NCI-H1105 (cell line): ENCODE measurements around the gene CFAP65.

Experiments
- DNase-seq: peaks from one replicate; lab custom pipeline; 2025; lab: John Stamatoyannopoulos, UW

CFAP65 gene

DNA sequence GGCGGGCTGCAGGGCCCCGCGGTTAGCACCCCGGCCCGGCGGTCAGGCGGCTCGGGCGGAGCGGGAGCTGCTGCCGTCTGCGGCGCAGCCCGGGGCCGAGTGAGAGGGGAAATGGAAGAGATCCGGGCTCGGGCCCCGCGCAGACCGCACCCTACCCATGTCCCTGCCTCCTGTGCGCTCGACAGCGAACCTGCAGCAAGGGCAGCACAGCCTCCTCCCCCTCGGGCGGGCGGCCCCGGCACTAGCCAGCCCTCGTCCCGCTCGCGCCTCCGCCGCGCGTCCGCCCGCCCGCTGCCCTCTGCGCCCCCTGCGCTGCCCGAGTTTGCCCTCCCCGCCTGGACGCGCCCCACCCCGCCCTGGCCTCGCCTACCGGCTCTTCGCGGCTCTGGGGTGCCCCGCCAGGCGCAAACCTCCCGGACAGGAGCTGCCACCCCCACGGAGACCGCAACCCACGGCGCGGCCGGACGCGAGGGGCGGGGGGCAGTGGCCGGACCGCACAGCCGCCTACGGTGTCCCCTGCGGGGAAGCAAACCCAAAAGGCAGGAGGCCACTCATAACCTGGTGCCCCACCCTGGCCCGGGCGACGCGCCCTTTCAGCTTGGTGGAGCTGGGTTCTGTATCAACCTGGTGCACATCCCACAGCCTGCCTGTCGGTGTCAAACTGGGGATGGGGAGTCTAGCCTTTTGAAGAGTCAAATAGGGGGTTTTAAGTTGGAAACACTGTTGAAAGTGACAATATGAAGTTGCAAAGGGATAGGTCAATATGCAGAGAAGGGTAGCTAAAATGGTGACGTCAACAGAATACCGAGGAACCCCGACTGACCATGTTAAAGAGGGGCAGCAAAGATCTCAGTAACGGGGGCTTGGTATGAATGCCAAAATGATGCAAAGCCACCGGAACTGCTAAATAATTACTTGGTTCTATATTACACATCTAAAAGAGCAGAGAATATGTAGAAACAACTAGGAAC, 19.8 kb upstream of the CFAP65 start, which contains the start of gene IHH:
IHH (minus strand) TSS at position 101 of the 971 bp plus-strand sequence. CDS start 454 bp downstream, outside the sequence.
- DNase-seq = peak; percentile 13

DNA sequence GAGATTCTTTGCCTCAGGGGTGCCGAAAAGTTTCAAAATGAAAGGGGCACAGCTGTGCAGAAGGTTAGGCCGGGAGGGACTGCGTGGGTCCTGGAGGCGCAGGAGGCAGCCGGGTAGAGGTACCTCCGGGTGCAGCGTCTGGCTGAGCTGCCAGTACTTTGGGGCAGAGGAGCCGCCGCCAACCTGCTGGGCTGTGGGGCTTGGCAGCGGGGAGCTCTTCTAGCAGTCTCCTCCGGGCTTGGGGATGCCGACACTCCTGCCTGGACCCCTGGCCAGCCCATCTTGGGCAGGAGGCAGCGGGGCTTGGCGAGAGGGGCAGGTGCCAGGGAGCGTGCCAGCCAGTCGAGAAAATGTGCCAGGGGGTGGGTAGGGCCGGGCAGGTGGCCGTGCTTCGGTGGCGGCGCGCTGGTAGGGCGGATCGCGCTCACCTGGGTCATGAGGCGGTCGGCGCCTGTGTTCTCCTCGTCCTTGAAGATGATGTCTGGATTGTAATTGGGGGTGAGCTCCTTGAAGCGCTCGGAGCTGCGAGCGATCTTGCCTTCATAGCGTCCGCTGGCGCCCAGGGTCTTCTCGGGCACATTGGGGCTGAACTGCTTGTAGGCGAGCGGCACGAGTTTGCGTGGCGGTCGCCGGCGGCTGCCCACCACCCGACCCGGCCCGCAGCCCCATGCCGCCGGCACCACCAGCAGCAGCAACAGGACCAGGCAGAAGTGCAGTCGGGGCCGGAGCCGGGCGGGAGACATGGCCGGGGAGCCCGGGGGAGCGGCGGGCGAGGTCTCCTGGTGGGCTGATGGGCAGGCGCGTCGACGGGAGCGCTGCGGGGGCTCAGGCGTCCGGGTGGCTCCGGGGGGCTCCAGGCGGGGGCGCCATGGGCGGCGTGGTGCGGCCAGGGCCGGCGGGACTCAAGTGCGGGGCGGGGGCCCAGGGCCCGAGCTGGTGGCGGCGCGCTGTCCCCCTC, 18.7 kb upstream of the CFAP65 start:
- DNase-seq = no peak

DNA sequence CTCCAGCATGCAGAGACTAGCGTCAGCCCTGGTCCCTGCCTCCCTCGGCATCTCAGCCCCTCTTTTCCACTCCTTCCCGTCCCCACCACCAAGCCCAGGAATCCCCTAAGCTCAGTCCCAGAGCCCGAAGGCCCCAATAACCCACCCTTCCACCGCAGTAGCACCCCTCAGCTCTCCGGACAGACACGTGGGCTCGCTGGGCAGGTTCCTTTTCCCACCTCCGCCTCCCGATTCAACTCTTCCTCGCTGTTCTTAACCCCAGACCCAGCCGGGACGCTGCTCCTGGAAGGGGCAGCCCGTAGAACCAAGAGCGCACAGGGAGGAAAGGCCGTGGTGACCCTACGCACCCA, 18.0 kb upstream of the CFAP65 start:
- DNase-seq = no peak

DNA sequence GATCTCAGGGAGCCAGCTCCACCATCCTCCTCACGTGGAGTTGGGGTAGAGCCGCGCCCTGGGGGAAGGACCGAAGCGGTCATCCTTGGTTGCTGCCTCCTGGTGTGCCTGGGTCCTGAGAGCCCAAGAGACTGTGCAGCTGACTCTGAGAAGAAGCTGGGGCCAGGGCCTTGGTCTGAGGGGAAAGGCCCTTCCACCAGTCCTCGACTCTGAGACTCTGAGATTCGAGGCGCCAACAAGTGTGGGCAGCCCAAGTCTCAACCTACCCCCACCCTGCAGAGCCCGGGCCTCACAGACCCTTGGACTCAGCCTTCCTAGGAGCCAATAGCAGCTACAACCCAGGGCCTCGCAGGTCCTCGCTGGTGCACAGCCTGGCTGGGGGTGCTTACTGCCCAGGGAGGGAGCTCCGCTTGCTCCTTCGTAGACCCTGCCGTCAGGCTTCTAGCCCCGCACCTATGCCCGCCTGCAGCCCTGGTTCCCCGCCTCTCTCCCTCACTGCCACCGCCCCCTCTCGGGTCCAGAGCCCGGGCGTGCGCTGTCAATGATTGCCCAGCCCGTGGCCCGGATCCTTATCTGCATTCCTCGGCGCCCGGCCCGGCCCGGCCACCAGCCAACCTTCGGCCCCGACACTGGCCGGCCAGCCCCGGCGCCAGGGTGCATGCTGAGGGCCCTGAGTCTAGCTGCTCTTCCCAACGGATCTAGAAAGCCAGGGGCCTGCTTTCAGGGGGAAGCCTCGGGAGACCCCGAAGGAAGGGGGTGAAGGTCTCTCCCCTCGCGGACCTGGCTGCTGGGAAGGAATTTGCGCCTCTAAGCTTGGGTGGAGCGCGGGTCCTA, 17.4 kb upstream of the CFAP65 start:
- no peak for DNase-seq

DNA sequence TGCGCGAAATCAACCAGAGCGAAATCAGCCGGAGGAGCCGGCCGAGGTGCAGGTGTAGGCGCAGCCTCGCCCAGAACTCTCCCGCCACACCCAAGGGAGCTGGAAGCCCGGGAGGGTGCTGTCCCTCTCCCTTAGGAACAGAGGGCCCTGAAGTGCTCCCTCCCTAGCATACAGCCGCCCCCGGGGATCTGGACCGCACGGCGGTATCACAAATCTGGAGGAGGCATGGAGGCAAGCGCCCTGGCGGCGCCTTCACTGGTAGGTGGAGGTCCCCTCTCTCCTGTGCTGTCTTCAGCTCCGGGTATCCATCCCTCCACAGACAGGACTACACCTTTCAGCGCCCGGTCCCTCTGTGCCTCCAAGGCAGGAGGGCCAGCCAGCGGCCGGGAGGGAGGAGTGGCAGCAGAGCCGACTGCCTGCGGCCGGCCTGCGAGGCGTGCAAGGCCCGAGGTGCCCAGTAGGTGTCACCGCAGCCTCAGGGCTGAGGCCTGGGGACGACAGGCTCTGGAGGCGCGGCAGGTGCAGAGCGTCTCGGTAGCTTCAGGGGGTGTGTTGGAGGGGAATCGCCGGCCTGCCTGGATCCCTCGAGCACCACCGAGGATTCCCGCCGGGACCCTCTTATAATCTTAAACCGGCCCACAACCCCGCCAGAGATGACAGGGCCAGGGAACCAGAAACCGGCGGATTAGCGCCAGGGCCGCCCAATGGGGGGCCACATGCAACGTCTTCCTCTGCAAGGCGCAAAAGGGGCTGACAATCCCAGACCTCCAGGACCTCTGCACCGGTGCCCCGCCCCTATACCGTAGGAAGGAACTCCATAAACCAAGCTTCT, 16.6 kb upstream of the CFAP65 start:
- peak; percentile 67 for DNase-seq

DNA sequence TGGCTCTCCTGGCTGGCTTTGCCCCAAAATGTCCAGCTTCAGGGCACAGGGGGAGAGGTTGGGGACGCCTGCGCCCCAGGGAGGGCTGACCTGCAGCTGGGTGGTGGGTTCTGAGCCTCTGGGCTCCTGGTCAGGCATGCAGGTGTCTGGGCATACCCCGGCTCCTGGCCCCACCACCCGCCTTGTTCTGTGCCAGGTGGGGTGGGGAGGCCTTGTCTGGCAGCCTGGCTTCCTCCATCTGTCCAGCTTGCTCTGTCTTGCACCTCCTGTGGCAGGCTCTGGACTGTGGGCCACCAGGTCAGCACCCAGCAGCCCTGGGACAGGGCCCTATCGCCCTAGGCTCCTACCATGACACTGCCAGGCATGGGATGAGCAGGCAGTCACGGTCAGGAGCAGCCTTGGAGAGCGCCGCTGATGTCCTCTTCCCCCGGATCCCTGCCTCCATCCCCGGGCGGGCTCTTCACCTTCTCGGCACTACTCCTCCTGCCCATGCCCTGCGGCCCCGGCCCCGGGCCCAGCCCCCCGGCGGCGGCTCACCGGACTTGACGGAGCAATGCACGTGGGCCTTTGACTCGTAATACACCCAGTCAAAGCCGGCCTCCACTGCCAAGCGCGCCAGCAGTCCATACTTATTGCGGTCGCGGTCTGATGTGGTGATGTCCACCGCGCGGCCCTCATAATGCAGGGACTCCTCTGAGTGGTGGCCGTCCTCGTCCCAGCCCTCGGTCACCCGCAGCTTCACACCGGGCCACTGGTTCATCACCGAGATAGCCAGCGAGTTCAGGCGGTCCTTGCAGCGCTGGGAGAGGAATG, 15.8 kb upstream of the CFAP65 start:
- no peak for DNase-seq

DNA sequence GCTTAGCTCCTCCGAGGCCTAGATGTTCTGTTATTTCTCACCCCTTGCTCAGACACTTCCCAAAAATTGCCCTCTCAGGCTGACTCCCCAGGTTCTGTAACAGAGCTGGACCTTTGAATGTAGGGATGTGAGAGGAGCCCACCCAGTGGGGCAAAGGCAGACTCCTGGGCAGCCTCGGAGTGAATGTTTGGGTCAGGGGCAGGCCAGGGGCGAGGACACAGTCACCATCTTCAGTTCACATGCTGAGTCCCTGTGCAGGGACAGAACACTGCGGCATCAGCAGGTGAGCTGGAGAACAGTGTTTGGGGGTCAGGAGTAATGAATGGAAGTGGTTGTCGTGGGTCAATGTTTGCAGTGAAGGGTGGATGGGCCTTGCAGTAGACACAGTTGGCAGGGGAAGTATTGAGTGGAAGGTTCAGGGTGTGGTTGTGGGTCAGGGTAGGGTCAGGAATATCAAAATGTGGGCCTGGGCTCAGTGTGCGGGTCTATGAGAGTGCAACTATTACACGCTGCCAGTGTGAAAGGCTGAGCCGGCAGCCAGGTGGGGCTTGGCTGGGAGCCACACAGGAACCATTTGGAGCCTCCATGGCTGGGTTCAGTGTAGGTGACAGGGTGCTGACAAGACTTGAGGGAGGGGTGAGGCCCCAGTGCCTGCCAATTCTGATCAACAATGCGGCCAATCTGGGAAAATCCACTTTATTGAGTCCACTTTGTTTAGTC, 15.0 kb upstream of the CFAP65 start:
- DNase-seq = no peak

DNA sequence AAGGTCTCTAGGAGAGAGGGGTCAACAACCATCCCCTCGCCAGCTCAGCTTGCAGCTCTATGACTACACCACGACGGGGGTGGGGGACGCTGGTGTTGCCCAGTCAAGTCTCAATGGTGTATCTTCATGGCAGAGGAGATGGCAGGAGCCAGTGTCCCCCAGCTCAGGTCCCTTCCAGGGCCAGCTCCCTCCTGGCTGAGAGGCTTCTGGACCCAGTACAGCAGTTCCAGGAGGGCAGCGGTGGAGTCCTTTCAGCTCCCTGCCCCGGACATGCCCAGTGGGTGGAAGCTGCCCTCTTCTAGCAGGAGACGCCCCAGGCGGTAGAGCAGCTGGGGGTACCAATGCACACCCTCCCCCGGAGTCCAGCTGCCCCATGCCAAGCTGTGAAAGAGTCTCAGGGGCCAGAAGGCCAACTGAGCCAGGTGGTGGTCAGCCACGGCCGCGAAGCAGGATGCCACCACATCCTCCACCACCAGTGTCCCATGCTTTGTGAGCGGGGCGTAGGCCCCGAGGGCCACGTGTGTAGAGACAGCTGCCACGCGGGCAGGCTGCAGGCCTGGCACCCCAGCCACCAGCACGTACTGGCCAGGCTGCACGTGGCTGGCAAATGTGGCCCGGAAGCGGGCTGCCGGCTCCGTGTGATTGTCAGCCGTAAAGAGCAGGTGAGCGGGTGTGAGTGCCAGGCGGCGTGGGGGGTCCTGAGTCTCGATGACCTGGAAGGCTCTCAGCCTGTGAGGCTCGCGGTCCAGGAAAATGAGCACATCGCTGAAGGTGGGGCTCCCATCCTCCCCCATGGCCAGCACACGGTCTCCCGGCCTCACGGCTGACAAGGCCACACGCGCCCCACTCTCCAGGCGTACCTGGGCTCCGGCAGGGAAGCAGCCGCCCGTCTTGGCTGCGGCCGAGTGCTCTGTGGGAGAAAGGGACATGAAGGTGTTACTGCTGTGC, 13.9 kb upstream of the CFAP65 start:
- DNase-seq = no peak

DNA sequence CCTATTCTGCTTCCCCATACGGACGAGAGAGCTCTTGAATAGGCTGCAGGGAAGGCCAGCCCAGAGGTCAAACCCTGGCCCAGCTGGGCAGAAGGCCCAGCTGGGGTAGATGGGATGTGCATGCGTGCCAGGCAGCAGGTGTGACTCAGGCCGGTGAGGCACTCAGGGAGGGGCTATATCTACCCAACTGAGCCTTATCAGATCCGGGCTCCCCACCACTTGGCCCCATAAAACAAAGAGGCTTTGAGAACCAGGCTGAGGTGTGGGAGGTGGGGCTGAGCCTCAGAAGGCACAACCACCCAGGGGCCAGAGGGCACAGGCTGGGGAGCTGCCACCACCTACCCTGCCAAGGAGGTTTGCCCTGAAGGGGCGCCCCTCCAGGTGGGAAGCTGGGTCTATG, 8.0 kb upstream of the CFAP65 start:
- no peak for DNase-seq

DNA sequence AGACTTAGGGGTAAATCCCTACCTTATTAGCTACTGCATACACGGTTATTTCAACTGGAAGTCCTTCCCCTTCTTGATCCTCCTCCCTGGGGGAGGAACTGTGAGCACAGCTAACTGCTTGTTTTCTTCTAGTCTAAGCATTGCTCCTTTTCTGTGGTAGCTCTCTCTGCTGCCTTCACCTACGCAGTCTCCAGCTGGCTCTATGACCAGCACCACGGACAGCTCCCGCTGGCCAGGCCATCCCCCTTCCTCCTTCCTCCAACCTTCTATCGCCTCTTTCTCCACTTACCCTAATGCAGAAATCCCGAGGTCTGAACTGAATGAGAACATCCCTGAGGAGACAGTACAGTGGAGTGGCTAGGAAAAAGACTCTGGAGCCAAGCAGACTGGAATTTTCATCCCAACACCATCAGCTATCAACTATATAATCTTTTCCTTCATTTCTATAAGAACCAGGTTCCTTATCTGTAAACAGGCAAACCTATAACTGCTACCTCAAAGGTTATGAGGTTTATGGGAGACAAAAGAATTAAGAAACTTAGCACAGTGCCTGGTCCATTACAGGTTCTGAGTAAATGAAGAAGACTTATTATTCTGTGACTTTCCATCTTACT, 4.7 kb upstream of the CFAP65 start:
- no peak for DNase-seq

DNA sequence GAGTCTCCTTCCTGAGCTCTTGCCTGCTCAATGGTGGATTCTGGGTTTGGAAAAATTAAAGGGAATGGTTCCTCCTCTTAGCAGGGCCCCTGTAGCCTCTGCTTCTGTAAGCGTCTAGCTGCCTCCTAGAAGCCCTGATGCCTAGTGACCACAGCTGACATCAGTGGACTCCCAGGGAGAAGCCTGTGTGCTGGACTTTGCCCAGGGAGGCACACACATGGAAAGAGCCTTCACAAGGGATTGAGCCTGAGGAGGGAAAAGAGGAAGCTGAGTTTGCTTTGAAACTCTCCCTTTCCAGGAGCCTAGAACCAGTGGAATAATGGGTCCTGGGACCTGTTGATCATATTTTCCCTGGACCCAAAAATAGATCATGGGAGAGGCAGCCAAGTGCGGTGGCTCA, 1.4 kb upstream of the CFAP65 start:
- no peak for DNase-seq

DNA sequence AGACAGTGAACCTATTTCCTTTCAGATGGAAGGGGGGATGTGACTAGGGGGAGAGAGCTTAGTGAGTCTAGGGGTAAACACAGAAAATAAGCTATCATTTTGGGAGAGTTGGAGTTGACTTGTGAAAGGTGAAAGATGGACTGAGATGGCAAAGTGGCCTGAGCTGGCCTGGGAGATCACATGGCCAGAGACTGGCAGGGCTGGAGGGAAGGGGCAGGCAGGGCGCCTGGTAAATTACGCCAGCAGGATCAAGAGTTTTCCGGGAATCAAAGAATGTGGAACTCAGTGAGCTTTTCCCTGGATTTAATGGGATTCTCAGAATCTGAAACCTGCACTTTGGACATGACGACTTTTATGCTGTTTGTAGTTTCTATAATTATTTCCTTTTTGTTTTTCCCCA, 841 bp upstream of the CFAP65 start:
- DNase-seq = no peak

DNA sequence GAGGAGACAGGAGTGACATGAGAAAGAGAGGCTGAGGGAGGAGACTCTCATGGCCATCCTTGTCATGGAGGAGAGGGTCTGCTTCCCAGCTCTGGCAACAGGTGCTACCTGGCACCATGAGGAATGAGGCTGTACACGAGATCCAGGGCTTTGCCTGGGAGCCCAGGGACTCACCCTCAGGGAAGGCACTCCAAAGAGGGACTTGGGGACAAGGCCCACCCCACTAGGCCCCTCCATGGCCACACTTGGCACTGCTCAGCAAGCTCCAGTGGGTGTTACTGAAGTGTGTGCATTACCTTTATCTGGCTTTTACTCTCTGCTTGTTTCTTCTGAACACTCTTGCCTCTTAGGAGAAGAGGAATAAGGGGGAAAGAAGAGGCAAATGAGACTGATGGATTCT, 2.7 kb downstream of the CFAP65 start:
- no peak for DNase-seq

DNA sequence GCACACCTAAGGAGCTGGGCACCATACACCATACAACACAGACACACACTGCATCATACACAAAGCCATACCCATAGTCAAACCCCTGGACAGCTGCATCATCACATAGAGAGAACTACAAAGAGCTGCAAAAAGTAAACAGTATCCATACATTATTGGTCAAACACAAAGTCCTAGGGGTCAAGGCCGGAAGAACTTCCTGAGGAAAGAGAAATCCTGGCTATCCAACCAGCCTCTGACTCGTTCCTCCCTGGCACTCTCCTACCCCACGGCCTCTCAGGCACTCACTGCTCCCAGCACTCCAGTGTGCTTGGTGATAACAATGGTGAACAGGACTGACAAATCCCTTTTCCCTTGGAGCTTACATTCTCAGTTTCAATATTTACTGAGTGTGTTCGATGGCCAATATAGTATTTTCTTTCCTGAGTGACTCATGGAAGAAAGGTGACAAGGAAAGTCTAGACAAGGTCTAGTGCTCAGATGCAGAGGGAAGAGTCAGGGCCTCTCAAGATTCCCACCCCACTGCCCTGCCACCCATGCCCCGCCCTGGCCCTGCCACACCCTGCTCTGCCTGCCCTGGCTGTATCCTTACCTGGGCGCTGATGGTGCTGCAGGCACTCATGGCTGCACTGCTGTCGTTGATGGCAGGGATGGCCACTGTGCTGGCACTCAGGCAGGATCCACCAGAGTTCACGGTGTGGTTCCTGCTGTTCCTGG, 3.4 kb downstream of the CFAP65 start:
- no peak for DNase-seq

DNA sequence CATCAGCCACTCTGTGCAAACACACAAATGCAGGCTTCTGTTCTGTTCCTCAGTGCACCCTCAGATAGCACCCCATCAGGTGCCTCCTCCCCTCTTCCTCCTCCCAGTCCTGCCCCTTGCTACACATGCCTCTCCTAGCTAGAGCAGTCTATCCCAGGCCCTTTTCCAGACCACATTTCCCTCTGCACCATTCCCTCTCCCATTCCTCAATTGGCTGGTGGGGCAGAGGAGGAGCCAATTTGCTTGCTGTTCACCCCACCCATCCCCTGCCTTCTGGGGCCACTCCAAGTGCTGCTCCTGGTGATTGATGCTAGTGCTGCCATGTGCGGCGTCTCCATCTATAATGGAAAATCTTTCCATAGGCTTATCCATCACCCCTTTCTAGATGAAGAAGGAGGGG, 5.4 kb downstream of the CFAP65 start:
- DNase-seq = no peak

DNA sequence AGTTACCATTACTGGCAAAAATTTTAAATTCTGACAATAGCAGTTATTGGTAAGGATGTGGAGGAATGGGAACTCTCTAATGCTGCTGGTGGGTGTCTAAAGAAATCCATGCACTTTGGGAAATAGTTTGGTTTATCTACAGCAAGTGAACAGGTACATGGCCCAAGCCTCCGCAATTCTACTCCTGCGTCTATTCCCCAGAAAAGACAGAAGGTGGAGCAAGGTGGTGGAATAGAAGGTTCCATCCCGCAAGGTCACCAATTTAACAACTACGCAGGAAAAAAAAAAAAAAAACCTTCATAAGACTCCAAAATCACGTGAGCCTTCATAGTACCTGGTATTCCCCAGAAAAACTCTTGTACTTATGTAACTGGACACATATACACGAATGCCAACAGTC, 6.5 kb downstream of the CFAP65 start:
- no peak for DNase-seq
